ENCODE data around the gene BRF1. TPM values are rescaled to one million over a fixed set of nuclear protein-coding genes. Genes with fewer than 3 reads are reported as not detected.

BRF1 gene
- total and polyA plus RNA-seq, 2 of the 13 experiments (the other 11 are each of a cell fraction or from before 2014, with no cell fraction given), result 5.1 to 11.0 TPM

DNA sequence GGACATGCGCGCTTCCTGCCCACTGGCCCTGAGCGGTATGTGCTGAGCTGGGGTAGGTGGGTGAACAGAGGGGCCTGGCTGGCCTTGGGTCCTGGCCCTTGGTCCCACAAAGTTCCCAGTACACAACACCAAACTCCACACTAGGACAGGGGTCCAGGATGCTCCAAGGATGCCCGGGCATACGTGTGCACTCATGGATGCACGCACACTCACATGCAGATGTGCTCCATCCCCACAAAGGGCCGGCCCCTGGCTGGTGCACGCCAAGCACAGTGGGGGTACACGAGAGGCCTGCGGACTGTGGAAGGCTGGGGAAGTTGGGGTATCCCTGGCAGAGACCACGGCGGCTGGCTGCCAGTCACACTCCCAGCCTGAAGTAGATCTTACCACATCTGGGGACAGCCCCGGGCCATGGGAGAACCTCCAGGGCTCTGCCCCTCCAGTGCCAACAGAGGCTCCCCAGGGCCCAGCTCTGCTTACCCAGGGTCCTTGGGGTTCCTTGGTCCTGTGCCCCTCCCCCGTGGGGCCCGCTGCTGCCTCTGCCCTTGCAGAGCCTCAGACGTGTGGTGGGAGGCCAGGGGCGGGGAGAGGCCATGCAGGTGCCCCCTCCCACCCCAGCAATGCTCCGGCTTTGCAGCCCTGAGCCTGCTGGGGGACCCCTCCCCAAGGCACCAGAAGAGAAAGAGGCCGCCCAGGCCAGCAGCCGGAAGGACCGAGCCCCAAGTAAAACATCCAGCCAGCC lies 95.7 kb downstream of the BRF1 start:
- no peaks in the 10 kb centered on the region; a peak in 1 of 5 replicates for H3K36me3 ChIP-seq (replicated peaks in 1 of 2; ENCODE audit: control insufficient read depth in 1 of 2, insufficient read depth in 2 of 2, low read length in 2 of 2)
- peaks cover 16% of the 10 kb centered on the region; the same call in 1 of the 2 replicates for H3K4me1 ChIP-seq (ENCODE audit: insufficient read depth, low read length)
- no peak overlapping the region for H3K4me2 ChIP-seq (ENCODE audit: low read depth, low read length)
- FAIRE-seq (no peak), ATAC-seq (no peak), DNase-seq (ENCODE audit: low spot score) (no peak)
- ChIA-PET CTCF (ENCODE audit: low intra/inter-chr PET ratio, low total read pairs) (no interaction called here), POLR2A (no interaction called here)
- in situ Hi-C loops (cut with HindIII; ENCODE audit: extremely low pct_ligation_motif_present, low pct_unique_long_range_greater_than_20kb), result loop anchor here (5.0 kb wide), 1 partner anchor 77 kb away; no protein-coding TSS in a partner anchor
- H4K20me1 ChIP-seq (ENCODE audit: insufficient read depth, low read length), result no peaks in the 10 kb centered on the region; the same call in 1 of the 2 replicates
- intact Hi-C loops (cut with micrococcal nuclease; ENCODE audit: unreplicated experiment), result no loop called here
- H3K9ac ChIP-seq (ENCODE audit: insufficient read depth, low read depth, low read length), result no peak overlapping the region
- no TSS peak for BruUV-seq (replicated peaks)
- H3K27me3 ChIP-seq (ENCODE audit: control insufficient read depth in 1 of 2, insufficient read depth in 2 of 2, low read length in 2 of 2), result peaks cover 1 to 23% of the 10 kb centered on the region in 2 experiments; a peak in 3 of 5 replicates
- no peaks in the 10 kb centered on the region for H3K9me3 ChIP-seq (ENCODE audit: low read length)
- no CpG with 5 or more reads among the region's 21 CpGs for WGBS (ENCODE audit: low lambda C conversion rate)
- H3K79me2 ChIP-seq (ENCODE audit: insufficient read depth, low read length), result no peaks in the 10 kb centered on the region
- H2AFZ ChIP-seq (ENCODE audit: low read length), result no peak overlapping the region
- no peak overlapping the region for H3K4me3 ChIP-seq (replicated peaks in 1 of 3; ENCODE audit: insufficient read depth in 1 of 3, low read depth in 2 of 3, low read length in 3 of 3)
- H3K27ac ChIP-seq (ENCODE audit: extremely low read length, insufficient read depth, low read length), result no peak overlapping the region
- TF ChIP-seq ZNF382 (CRISPR knock-in tag; IDR thresholded peaks at IDR 0.05; ENCODE audit: borderline replicate concordance), result no peak
- no peak for TF ChIP-seq ZNF761 (CRISPR knock-in tag; conservative IDR thresholded peaks at IDR 0.05)
- TF ChIP-seq, protein P1, sequence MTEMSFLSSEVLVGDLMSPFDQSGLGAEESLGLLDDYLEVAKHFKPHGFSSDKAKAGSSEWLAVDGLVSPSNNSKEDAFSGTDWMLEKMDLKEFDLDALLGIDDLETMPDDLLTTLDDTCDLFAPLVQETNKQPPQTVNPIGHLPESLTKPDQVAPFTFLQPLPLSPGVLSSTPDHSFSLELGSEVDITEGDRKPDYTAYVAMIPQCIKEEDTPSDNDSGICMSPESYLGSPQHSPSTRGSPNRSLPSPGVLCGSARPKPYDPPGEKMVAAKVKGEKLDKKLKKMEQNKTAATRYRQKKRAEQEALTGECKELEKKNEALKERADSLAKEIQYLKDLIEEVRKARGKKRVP (CRISPR knock-in tag; IDR thresholded peaks at IDR 0.05), result no peak
- no peak for TF ChIP-seq ZNF678 (CRISPR knock-in tag; IDR thresholded peaks at IDR 0.05)
- TF ChIP-seq, protein P2, sequence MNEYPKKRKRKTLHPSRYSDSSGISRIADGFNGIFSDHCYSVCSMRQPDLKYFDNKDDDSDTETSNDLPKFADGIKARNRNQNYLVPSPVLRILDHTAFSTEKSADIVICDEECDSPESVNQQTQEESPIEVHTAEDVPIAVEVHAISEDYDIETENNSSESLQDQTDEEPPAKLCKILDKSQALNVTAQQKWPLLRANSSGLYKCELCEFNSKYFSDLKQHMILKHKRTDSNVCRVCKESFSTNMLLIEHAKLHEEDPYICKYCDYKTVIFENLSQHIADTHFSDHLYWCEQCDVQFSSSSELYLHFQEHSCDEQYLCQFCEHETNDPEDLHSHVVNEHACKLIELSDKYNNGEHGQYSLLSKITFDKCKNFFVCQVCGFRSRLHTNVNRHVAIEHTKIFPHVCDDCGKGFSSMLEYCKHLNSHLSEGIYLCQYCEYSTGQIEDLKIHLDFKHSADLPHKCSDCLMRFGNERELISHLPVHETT (CRISPR knock-in tag; conservative IDR thresholded peaks at IDR 0.05), result no peak
- TF ChIP-seq ZNF12 (CRISPR knock-in tag; IDR thresholded peaks at IDR 0.05), result no peak
- TF ChIP-seq KMT2B (CRISPR knock-in tag; IDR thresholded peaks at IDR 0.05), result no peak
- TF ChIP-seq, protein P3, sequence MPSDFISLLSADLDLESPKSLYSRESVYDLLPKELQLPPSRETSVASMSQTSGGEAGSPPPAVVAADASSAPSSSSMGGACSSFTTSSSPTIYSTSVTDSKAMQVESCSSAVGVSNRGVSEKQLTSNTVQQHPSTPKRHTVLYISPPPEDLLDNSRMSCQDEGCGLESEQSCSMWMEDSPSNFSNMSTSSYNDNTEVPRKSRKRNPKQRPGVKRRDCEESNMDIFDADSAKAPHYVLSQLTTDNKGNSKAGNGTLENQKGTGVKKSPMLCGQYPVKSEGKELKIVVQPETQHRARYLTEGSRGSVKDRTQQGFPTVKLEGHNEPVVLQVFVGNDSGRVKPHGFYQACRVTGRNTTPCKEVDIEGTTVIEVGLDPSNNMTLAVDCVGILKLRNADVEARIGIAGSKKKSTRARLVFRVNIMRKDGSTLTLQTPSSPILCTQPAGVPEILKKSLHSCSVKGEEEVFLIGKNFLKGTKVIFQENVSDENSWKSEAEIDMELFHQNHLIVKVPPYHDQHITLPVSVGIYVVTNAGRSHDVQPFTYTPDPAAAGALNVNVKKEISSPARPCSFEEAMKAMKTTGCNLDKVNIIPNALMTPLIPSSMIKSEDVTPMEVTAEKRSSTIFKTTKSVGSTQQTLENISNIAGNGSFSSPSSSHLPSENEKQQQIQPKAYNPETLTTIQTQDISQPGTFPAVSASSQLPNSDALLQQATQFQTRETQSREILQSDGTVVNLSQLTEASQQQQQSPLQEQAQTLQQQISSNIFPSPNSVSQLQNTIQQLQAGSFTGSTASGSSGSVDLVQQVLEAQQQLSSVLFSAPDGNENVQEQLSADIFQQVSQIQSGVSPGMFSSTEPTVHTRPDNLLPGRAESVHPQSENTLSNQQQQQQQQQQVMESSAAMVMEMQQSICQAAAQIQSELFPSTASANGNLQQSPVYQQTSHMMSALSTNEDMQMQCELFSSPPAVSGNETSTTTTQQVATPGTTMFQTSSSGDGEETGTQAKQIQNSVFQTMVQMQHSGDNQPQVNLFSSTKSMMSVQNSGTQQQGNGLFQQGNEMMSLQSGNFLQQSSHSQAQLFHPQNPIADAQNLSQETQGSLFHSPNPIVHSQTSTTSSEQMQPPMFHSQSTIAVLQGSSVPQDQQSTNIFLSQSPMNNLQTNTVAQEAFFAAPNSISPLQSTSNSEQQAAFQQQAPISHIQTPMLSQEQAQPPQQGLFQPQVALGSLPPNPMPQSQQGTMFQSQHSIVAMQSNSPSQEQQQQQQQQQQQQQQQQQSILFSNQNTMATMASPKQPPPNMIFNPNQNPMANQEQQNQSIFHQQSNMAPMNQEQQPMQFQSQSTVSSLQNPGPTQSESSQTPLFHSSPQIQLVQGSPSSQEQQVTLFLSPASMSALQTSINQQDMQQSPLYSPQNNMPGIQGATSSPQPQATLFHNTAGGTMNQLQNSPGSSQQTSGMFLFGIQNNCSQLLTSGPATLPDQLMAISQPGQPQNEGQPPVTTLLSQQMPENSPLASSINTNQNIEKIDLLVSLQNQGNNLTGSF (CRISPR knock-in tag; IDR thresholded peaks at IDR 0.05), result no peak
- TF ChIP-seq TP53 (CRISPR knock-in tag; conservative IDR thresholded peaks at IDR 0.05), result no peak
- TF ChIP-seq GABPB1 (CRISPR knock-in tag; IDR thresholded peaks at IDR 0.05), result no peak

Measured in HepG2 (cell line).